Measurements from ENCODE around the gene CHD3. TPM values are rescaled to one million over a fixed set of nuclear protein-coding genes. Genes with fewer than 3 reads are reported as not detected.

CHD3 gene
- total RNA-seq, 1 donor from 2014 or later, result 119 TPM

GRCh38 chr17:7961421-7961820 is 72.8 kb downstream of the CHD3 start:
- no peaks in the 10 kb centered on the region for H3K9me3 Mint-ChIP-seq (ENCODE audit: low read depth)

More at GRCh38 chr17:7961421-7961820, 72.8 kb downstream of the CHD3 start:
- Mint-ChIP-seq H3K4me1 (ENCODE audit: low read depth) (no peaks in the 10 kb centered on the region), H3K36me3 (ENCODE audit: insufficient read depth) (no peaks in the 10 kb centered on the region), H3K4me3 (ENCODE audit: low read depth) (no peak overlapping the region), H3K27ac (no peak overlapping the region), H3K27me3 (peaks cover 11% of the 10 kb centered on the region)
- DNase-seq (ENCODE audit: low spot score, unreplicated experiment), result no peak
- TF ChIP-seq, protein P1, sequence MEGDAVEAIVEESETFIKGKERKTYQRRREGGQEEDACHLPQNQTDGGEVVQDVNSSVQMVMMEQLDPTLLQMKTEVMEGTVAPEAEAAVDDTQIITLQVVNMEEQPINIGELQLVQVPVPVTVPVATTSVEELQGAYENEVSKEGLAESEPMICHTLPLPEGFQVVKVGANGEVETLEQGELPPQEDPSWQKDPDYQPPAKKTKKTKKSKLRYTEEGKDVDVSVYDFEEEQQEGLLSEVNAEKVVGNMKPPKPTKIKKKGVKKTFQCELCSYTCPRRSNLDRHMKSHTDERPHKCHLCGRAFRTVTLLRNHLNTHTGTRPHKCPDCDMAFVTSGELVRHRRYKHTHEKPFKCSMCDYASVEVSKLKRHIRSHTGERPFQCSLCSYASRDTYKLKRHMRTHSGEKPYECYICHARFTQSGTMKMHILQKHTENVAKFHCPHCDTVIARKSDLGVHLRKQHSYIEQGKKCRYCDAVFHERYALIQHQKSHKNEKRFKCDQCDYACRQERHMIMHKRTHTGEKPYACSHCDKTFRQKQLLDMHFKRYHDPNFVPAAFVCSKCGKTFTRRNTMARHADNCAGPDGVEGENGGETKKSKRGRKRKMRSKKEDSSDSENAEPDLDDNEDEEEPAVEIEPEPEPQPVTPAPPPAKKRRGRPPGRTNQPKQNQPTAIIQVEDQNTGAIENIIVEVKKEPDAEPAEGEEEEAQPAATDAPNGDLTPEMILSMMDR (IDR thresholded peaks at IDR 0.05; ENCODE audit: unreplicated experiment), result no peak

Other genes starting within 250 kb of the CHD3 start
- gene ATP1B2, start 237.9 kb upstream of the CHD3 start, total RNA-seq, result 1.5 and 2.1 TPM in 2 replicates
- gene TP53, start 201.3 kb upstream of the CHD3 start, total RNA-seq, result 106 and 121 TPM in 2 replicates
- 26.4 and 28.0 TPM in 2 replicates for gene WRAP53, start 200.3 kb upstream of the CHD3 start, total RNA-seq
- 32.3 and 34.5 TPM in 2 replicates for gene EFNB3, start 183.6 kb upstream of the CHD3 start, total RNA-seq
- 0.22 and 0.29 TPM in 2 replicates for gene DNAH2, start 171.0 kb upstream of the CHD3 start, total RNA-seq
- 110 and 117 TPM in 2 replicates for gene KDM6B, start 54.6 kb upstream of the CHD3 start, total RNA-seq
- 11.3 and 15.8 TPM in 2 replicates for gene TMEM88, start 33.7 kb upstream of the CHD3 start, total RNA-seq
- gene NAA38, start 31.2 kb upstream of the CHD3 start, total RNA-seq, result 63.4 and 70.0 TPM in 2 replicates
- gene CYB5D1, start 30.8 kb upstream of the CHD3 start, total RNA-seq, result 16.3 and 18.2 TPM in 2 replicates
- gene RNF227, start 27.5 kb downstream of the CHD3 start, total RNA-seq, result 1.8 and 2.3 TPM in 2 replicates
- gene KCNAB3, start 41.1 kb downstream of the CHD3 start, total RNA-seq, result 6.0 and 6.4 TPM in 2 replicates
- gene TRAPPC1, start 43.2 kb downstream of the CHD3 start, total RNA-seq, result 139 and 141 TPM in 2 replicates
- 47.7 and 51.6 TPM in 2 replicates for gene CNTROB, start 43.4 kb downstream of the CHD3 start, total RNA-seq
- not detected in 2 replicates for gene GUCY2D, start 113.8 kb downstream of the CHD3 start, total RNA-seq
- gene ALOX15B, start 150.3 kb downstream of the CHD3 start, total RNA-seq, result not detected in 2 replicates
- gene ALOX12B, start 198.9 kb downstream of the CHD3 start, total RNA-seq, result 0.41 and 0.60 TPM in 2 replicates
- gene ALOXE3, start 229.7 kb downstream of the CHD3 start, total RNA-seq, result not detected in 2 replicates
- gene HES7, start 235.3 kb downstream of the CHD3 start, total RNA-seq, result 0.47 TPM in 1 of 2 replicates, not detected in the other